ENCODE data around the gene SCNN1A. TPM values are rescaled to one million over a fixed set of nuclear protein-coding genes. Genes with fewer than 3 reads are reported as not detected.

The SCNN1A gene
- total and polyA plus RNA-seq, 2 of the 13 experiments (the other 11 are each of a cell fraction or from before 2014, with no cell fraction given), result 1.5 to 14.6 TPM

- no peak for TF ChIP-seq STAT6 (CRISPR knock-in tag; IDR thresholded peaks at IDR 0.05; ENCODE audit: borderline replicate concordance)
- no peak for TF ChIP-seq ZNF451 (CRISPR knock-in tag; IDR thresholded peaks at IDR 0.05)
- peak; percentile 45; the same call in 1 of the 2 replicates for TF ChIP-seq ARID3A (IDR thresholded peaks at IDR 0.05; ENCODE audit: low read depth, low read length)
- no peak for TF ChIP-seq PHF8 (CRISPR knock-in tag; IDR thresholded peaks at IDR 0.05)
- TF ChIP-seq ZKSCAN8 (CRISPR knock-in tag; IDR thresholded peaks at IDR 0.05; ENCODE audit: borderline replicate concordance), result peak; percentile 38; the same call in 1 of the 2 replicates
- TF ChIP-seq ZSCAN29 (CRISPR knock-in tag; conservative IDR thresholded peaks at IDR 0.05), result no peak
- TF ChIP-seq AHR (CRISPR knock-in tag; IDR thresholded peaks at IDR 0.05), result no peak
- TF ChIP-seq ZNF282 (IDR thresholded peaks at IDR 0.05; ENCODE audit: partially characterized antibody), result no peak
- TF ChIP-seq SIN3A (IDR thresholded peaks at IDR 0.05; ENCODE audit: borderline replicate concordance, low read depth, low read length), result peak; percentile 56; the same call in 1 of the 2 replicates
- TF ChIP-seq CHD4 (IDR thresholded peaks at IDR 0.05; ENCODE audit: borderline replicate concordance, low read length), result no peak
- peak; percentile 95 for TF ChIP-seq SP5 (CRISPR knock-in tag; IDR thresholded peaks at IDR 0.05; ENCODE audit: borderline replicate concordance, low read depth)
- TF ChIP-seq CSRNP1 (CRISPR knock-in tag; IDR thresholded peaks at IDR 0.05), result no peak
- no peak for TF ChIP-seq ZNF564 (CRISPR knock-in tag; IDR thresholded peaks at IDR 0.05)
- no peak for TF ChIP-seq TAF15 (IDR thresholded peaks at IDR 0.05; ENCODE audit: low read depth, low read length, poor library complexity, severe bottlenecking)
- TF ChIP-seq FOXJ3 (CRISPR knock-in tag; IDR thresholded peaks at IDR 0.05; ENCODE audit: borderline replicate concordance), result peak; percentile 44; the same call in 1 of the 2 replicates
- TF ChIP-seq ZNF790 (CRISPR knock-in tag; IDR thresholded peaks at IDR 0.05; ENCODE audit: borderline replicate concordance), result no peak
- TF ChIP-seq NR2C2 (CRISPR knock-in tag; IDR thresholded peaks at IDR 0.05; ENCODE audit: borderline replicate concordance), result no peak
- no peak for TF ChIP-seq CEBPG (CRISPR knock-in tag; IDR thresholded peaks at IDR 0.05)
- peak; percentile 48; the same call in 1 of the 2 replicates for TF ChIP-seq ATF2 (CRISPR knock-in tag; IDR thresholded peaks at IDR 0.05)
- no peak for TF ChIP-seq RFX3 (CRISPR knock-in tag; IDR thresholded peaks at IDR 0.05)
Observed at GRCh38 chr12:6370994-6371754, 4.2 kb downstream of the SCNN1A start (continued).

Measured in HepG2 (cell line).